ENCODE data around the gene EFTUD2. TPM values are rescaled to one million over a fixed set of nuclear protein-coding genes. Genes with fewer than 3 reads are reported as not detected.

The EFTUD2 gene
- total and polyA plus RNA-seq, 2 donors (not counting 1 experiment from before 2014, with no cell fraction given): 43.2 to 133 TPM

- intact Hi-C loops (cut with micrococcal nuclease): no loop called here
- no peaks in the 10 kb centered on the region for H3K9me3 Mint-ChIP-seq (ENCODE audit: insufficient read depth)
- H3K27me3 ChIP-seq (replicated peaks in 1 of 4; ENCODE audit: control extremely low read depth in 1 of 4, control insufficient read depth in 3 of 4, insufficient read depth in 4 of 4, low read length in 3 of 4): peaks cover 0 to 7% (median 2%) of the 10 kb centered on the region in 4 experiments
- H3K4me3 ChIP-seq (ENCODE audit: control extremely low read depth in 1 of 5, extremely low read depth in 1 of 5, insufficient read depth in 1 of 5, low read depth in 2 of 5, low read length in 4 of 5): no peak overlapping the region
- POLR2A ChIA-PET: interaction anchor here (0.7 kb wide), 1 partner anchor 299 kb away, joined by 9 read pairs; no protein-coding TSS in a partner anchor
- H3K9ac ChIP-seq (ENCODE audit: low read length): no peak overlapping the region
- CTCF ChIA-PET: interaction anchor here (0.7 kb wide), 1 partner anchor 41 kb away, joined by 4 read pairs; no protein-coding TSS in a partner anchor
- H3K4me1 ChIP-seq (ENCODE audit: control insufficient read depth in 2 of 2, insufficient read depth in 2 of 2, low read length in 2 of 2): no peaks in the 10 kb centered on the region
- no peak for TF ChIP-seq CTCF (IDR thresholded peaks at IDR 0.05)
- TF ChIP-seq EZH2 (IDR thresholded peaks at IDR 0.05; ENCODE audit: borderline replicate concordance, insufficient read depth, low read depth, low read length, poor library complexity, severe bottlenecking): no peak
- no peak overlapping the region for H3K4me3 Mint-ChIP-seq
- no CpG with 5 or more reads among the region's 2 CpGs for WGBS (ENCODE audit: insufficient coverage)
- no peaks in the 10 kb centered on the region for H4K20me1 ChIP-seq (ENCODE audit: control insufficient read depth, insufficient read depth, low read length, poor library complexity, severe bottlenecking)
- no peaks in the 10 kb centered on the region for H3K79me2 ChIP-seq (ENCODE audit: control insufficient read depth, insufficient read depth, low read length)
- no peak overlapping the region for H3K27ac ChIP-seq (ENCODE audit: low read length in 2 of 2)
- no peaks in the 10 kb centered on the region for H3K4me1 Mint-ChIP-seq
- H2AFZ ChIP-seq (ENCODE audit: insufficient read depth, low read depth, low read length, poor library complexity, severe bottlenecking): no peak overlapping the region
- no peaks in the 10 kb centered on the region for H3K9me3 ChIP-seq (ENCODE audit: control extremely low read depth in 1 of 3, control insufficient read depth in 2 of 3, insufficient read depth in 1 of 3, low read length in 2 of 3)
- H3K27ac Mint-ChIP-seq: no peak overlapping the region
- H3K36me3 ChIP-seq (replicated peaks in 1 of 2; ENCODE audit: control extremely low read depth in 1 of 2, control insufficient read depth in 1 of 2, extremely low read depth in 1 of 2, insufficient read depth in 2 of 2, low read length in 1 of 2): no peaks in the 10 kb centered on the region
- DNase-seq (no peak), ATAC-seq (ENCODE audit: low read depth) (no peak)
- no peak overlapping the region for H3K4me2 ChIP-seq (replicated peaks; ENCODE audit: low read depth, low read length, poor library complexity, severe bottlenecking)
- peaks cover 23% of the 10 kb centered on the region for H3K27me3 Mint-ChIP-seq
Measured at GRCh38 chr17:44837196-44837595, 62.0 kb downstream of the EFTUD2 start.

- no peak for ATAC-seq (ENCODE audit: low read depth)
- CTCF ChIA-PET: no interaction called here
- H3K27me3 ChIP-seq (replicated peaks in 1 of 4; ENCODE audit: control extremely low read depth in 1 of 4, control insufficient read depth in 3 of 4, insufficient read depth in 4 of 4, low read length in 3 of 4): peaks cover 0 to 35% (median 27%) of the 10 kb centered on the region in 4 experiments
- H3K9ac ChIP-seq (ENCODE audit: low read length): no peak overlapping the region
- no peak for TF ChIP-seq EZH2 (IDR thresholded peaks at IDR 0.05; ENCODE audit: borderline replicate concordance, insufficient read depth, low read depth, low read length, poor library complexity, severe bottlenecking)
- TF ChIP-seq CTCF (IDR thresholded peaks at IDR 0.05): no peak
- peaks cover 14% of the 10 kb centered on the region for H3K4me1 Mint-ChIP-seq
- no peak overlapping the region for H2AFZ ChIP-seq (ENCODE audit: insufficient read depth, low read depth, low read length, poor library complexity, severe bottlenecking)
- H3K27me3 Mint-ChIP-seq: peaks cover 44% of the 10 kb centered on the region
- no peak overlapping the region for H3K4me2 ChIP-seq (replicated peaks; ENCODE audit: low read depth, low read length, poor library complexity, severe bottlenecking)
- POLR2A ChIA-PET: no interaction called here
- no peak for DNase-seq
- no peak overlapping the region for H3K27ac Mint-ChIP-seq
- H3K9me3 Mint-ChIP-seq (ENCODE audit: insufficient read depth): no peaks in the 10 kb centered on the region
- 76% methylated on average over 2 of the region's 5 CpGs for WGBS (ENCODE audit: insufficient coverage)
- intact Hi-C loops (cut with micrococcal nuclease): no loop called here
- no peak overlapping the region for H3K4me3 Mint-ChIP-seq
- no peaks in the 10 kb centered on the region for H4K20me1 ChIP-seq (ENCODE audit: control insufficient read depth, insufficient read depth, low read length, poor library complexity, severe bottlenecking)
- no peaks in the 10 kb centered on the region for H3K9me3 ChIP-seq (ENCODE audit: control extremely low read depth in 1 of 3, control insufficient read depth in 2 of 3, insufficient read depth in 1 of 3, low read length in 2 of 3)
- H3K27ac ChIP-seq (ENCODE audit: low read length in 2 of 2): no peak overlapping the region
- peaks cover 11 to 18% of the 10 kb centered on the region in 2 donors for H3K4me1 ChIP-seq (ENCODE audit: control insufficient read depth in 2 of 2, insufficient read depth in 2 of 2, low read length in 2 of 2)
- no peaks in the 10 kb centered on the region for H3K79me2 ChIP-seq (ENCODE audit: control insufficient read depth, insufficient read depth, low read length)
- no peak overlapping the region for H3K4me3 ChIP-seq (ENCODE audit: control extremely low read depth in 1 of 5, extremely low read depth in 1 of 5, insufficient read depth in 1 of 5, low read depth in 2 of 5, low read length in 4 of 5)
- H3K36me3 ChIP-seq (replicated peaks in 1 of 2; ENCODE audit: control extremely low read depth in 1 of 2, control insufficient read depth in 1 of 2, extremely low read depth in 1 of 2, insufficient read depth in 2 of 2, low read length in 1 of 2): no peaks in the 10 kb centered on the region
Measured at GRCh38 chr17:44832805-44833204, 66.4 kb downstream of the EFTUD2 start.

All from B cell (primary cell).